SK-N-MC (cell line): ENCODE results near the gene ZNF319.

Experiments used
- EZH2 ChIP-seq: fragments of 200-600 bp; sonication (generic); IDR thresholded peaks from one replicate; pipeline ENCODE4 v1.6.1; 2017; ENCODE audit warnings: antibody characterized with exemption
- POLR2AphosphoS5 ChIP-seq: IDR thresholded peaks from 2 replicates; pipeline ENCODE4 v1.6.1; 2012; ENCODE audit warnings: mild to moderate bottlenecking, low read depth, low read length, borderline replicate concordance

GRCh38 chr16:58042886-58043515, 42.5 kb upstream of the ZNF319 start:
- TF ChIP-seq POLR2AphosphoS5: no peak
- TF ChIP-seq EZH2: no peak
